H9 (cell line): Measurements from ENCODE around the gene GPATCH11. TPM values are rescaled to one million over a fixed set of nuclear protein-coding genes. Genes with fewer than 3 reads are reported as not detected.

Experiments
- DNase-seq: peaks from one replicate; pipeline ENCODE4 v3.0.0-alpha.2; 2017
- H2AFZ ChIP-seq: one replicate; pipeline ENCODE4 v1.6.1; 2013; ENCODE audit warnings: mild to moderate bottlenecking, low read length, control low read depth, moderate library complexity
- H2AK5ac ChIP-seq: 2 replicates; pipeline ENCODE4 v1.6.1; 2013; ENCODE audit warnings: low read length, control low read depth, mixed read lengths; ENCODE audit not compliant: insufficient read length
- H2BK120ac ChIP-seq: one replicate; pipeline ENCODE4 v1.6.1; 2013; ENCODE audit warnings: low read depth, mild to moderate bottlenecking, low read length, control low read depth, inconsistent platforms; ENCODE audit not compliant: poor library complexity, severe bottlenecking
- H2BK12ac ChIP-seq: 2 replicates; pipeline ENCODE4 v1.6.1; 2013; ENCODE audit warnings: low read length, control low read depth, mixed read lengths, low read depth; ENCODE audit not compliant: insufficient read length
- H2BK15ac ChIP-seq: 2 replicates; pipeline ENCODE4 v1.6.1; 2013; ENCODE audit warnings: low read depth, low read length, control low read depth
- H2BK20ac ChIP-seq: one replicate; pipeline ENCODE4 v1.6.1; 2013; ENCODE audit warnings: low read depth, mild to moderate bottlenecking, low read length, control low read depth, inconsistent platforms; ENCODE audit not compliant: poor library complexity, severe bottlenecking
- H2BK5ac ChIP-seq: 2 replicates; pipeline ENCODE4 v1.6.1; 2013; ENCODE audit warnings: low read length, control low read depth, mixed read lengths; ENCODE audit not compliant: insufficient read length
- H3K14ac ChIP-seq: 2 replicates; pipeline ENCODE4 v1.6.1; 2013; ENCODE audit warnings: low read length, control low read depth; ENCODE audit not compliant: insufficient read depth
- H3K18ac ChIP-seq: 2 replicates; pipeline ENCODE4 v1.6.1; 2013; ENCODE audit warnings: low read depth, mild to moderate bottlenecking, mixed read lengths, low read length, control low read depth; ENCODE audit not compliant: insufficient read length
- H3K23ac ChIP-seq: 2 replicates; pipeline ENCODE4 v1.6.1; 2013; ENCODE audit warnings: low read length, control low read depth, mixed read lengths, low read depth; ENCODE audit not compliant: insufficient read length
- H3K23me2 ChIP-seq: 2 replicates; pipeline ENCODE4 v1.6.1; 2013; ENCODE audit warnings: low read depth, mild to moderate bottlenecking, mixed read lengths, low read length, control low read depth; ENCODE audit not compliant: insufficient read length, poor library complexity, severe bottlenecking
- H3K27ac ChIP-seq: 2 replicates; pipeline ENCODE4 v1.5.1; 2013; ENCODE audit warnings: low read length, control low read depth, mixed read lengths, low read depth; ENCODE audit not compliant: insufficient read length
- H3K27me3 ChIP-seq: 2 replicates; pipeline ENCODE4 v1.6.1; 2013; ENCODE audit warnings: low read length, control low read depth, inconsistent platforms; ENCODE audit not compliant: insufficient read depth
- H3K4ac ChIP-seq: 2 replicates; pipeline ENCODE4 v1.6.1; 2013; ENCODE audit warnings: low read depth, mild to moderate bottlenecking, control low read depth, inconsistent platforms, low read length, moderate library complexity
- H3K4me1 ChIP-seq: 2 replicates; pipeline ENCODE4 v1.6.1; 2013; ENCODE audit warnings: low read length, control low read depth, inconsistent platforms; ENCODE audit not compliant: insufficient read depth
- H3K4me2 ChIP-seq: 2 replicates; pipeline ENCODE4 v1.6.1; 2013; ENCODE audit warnings: low read length, control low read depth, mixed read lengths; ENCODE audit not compliant: insufficient read length, insufficient read depth
- H3K56ac ChIP-seq: 2 replicates; pipeline ENCODE4 v1.6.1; 2013; ENCODE audit warnings: low read depth, mild to moderate bottlenecking, mixed read lengths, low read length, control low read depth; ENCODE audit not compliant: insufficient read length
- H3K79me1 ChIP-seq: 2 replicates; pipeline ENCODE4 v1.6.1; 2013; ENCODE audit warnings: low read depth, mild to moderate bottlenecking, moderate library complexity, low read length, control low read depth, inconsistent platforms; ENCODE audit not compliant: insufficient read depth, poor library complexity, severe bottlenecking
- H3K79me2 ChIP-seq: 2 replicates; pipeline ENCODE4 v1.6.1; 2013; ENCODE audit warnings: low read length, control low read depth, inconsistent platforms; ENCODE audit not compliant: insufficient read depth
- H3K9ac ChIP-seq: 2 replicates; pipeline ENCODE4 v1.6.1; 2013; ENCODE audit warnings: low read length, control low read depth, mixed read lengths; ENCODE audit not compliant: insufficient read length; ENCODE audit errors: extremely low read depth
- H3K9me3 ChIP-seq: one replicate; pipeline ENCODE4 v1.6.1; 2013; ENCODE audit warnings: low read depth, low read length, inconsistent platforms; ENCODE audit not compliant: control insufficient read depth
- H3T11ph ChIP-seq: one replicate; pipeline ENCODE4 v1.6.1; 2013; ENCODE audit warnings: mild to moderate bottlenecking, low read length, control low read depth, inconsistent platforms
- H4K20me1 ChIP-seq: one replicate; pipeline ENCODE4 v1.6.1; 2013; ENCODE audit not compliant: control insufficient read depth, insufficient read length, insufficient read depth
- H4K5ac ChIP-seq: 2 replicates; pipeline ENCODE4 v1.6.1; 2013; ENCODE audit warnings: low read depth, mild to moderate bottlenecking, mixed read lengths, low read length, control low read depth; ENCODE audit not compliant: insufficient read length
- H4K8ac ChIP-seq: replicated peaks from 2 replicates; pipeline ENCODE4 v1.6.1; 2013; ENCODE audit warnings: low read length, control low read depth, mixed read lengths, low read depth; ENCODE audit not compliant: insufficient read length
- H4K91ac ChIP-seq: 2 replicates; pipeline ENCODE4 v1.6.1; 2013; ENCODE audit warnings: low read depth, mild to moderate bottlenecking, moderate library complexity, mixed read lengths, low read length, control low read depth; ENCODE audit not compliant: insufficient read length
- H3K27ac Mint-ChIP-seq, 3 experiments: 2 replicates in 2 of 3; 3 replicates in 1 of 3; pipeline ENCODE4 v1.8.0; 2020 to 2021; ENCODE audit warnings: mixed read lengths in 3 of 3, mild to moderate bottlenecking in 1 of 3, moderate library complexity in 1 of 3
- H3K27me3 Mint-ChIP-seq: 2 replicates; pipeline ENCODE4 v1.8.0; 2021; ENCODE audit warnings: low read depth, mild to moderate bottlenecking, moderate library complexity, mixed read lengths
- H3K36me3 Mint-ChIP-seq, 3 experiments: 2 replicates in 2 of 3; 3 replicates in 1 of 3; pipeline ENCODE4 v1.8.0; 2020 to 2021; ENCODE audit warnings: low read depth in 3 of 3, mixed read lengths in 3 of 3; ENCODE audit not compliant: insufficient read depth in 1 of 3
- H3K4me1 Mint-ChIP-seq, 2 experiments: 2 replicates each; pipeline ENCODE4 v1.8.0; 2020; ENCODE audit warnings: mixed read lengths in 2 of 2
- H3K4me3 Mint-ChIP-seq, 2 experiments: 2 replicates in 1 of 2; 3 replicates in 1 of 2; pipeline ENCODE4 v1.8.0; 2020 to 2021; ENCODE audit warnings: mild to moderate bottlenecking in 2 of 2, mixed read lengths in 2 of 2, moderate library complexity in 1 of 2
- H3K9me3 Mint-ChIP-seq, 2 experiments: 2 replicates in 1 of 2; 3 replicates in 1 of 2; pipeline ENCODE4 v1.8.0; 2020; ENCODE audit warnings: mild to moderate bottlenecking in 2 of 2, mixed read lengths in 2 of 2, moderate library complexity in 1 of 2
- whole genome bisulfite sequencing: extraction: QIAGEN DNeasy Blood & Tissue Kit; methylation state at CpG from one replicate; pipeline ENCODE4 v1.1.7; 2013; ENCODE audit warnings: missing lambda C conversion rate, low lambda C conversion rate, mixed read lengths; ENCODE audit not compliant: insufficient read length; ENCODE audit errors: extremely low coverage; 5-methylcytosine and 5-hydroxymethylcytosine counted together
- total RNA-seq: library from RNA; stranded (reverse); gene quantifications from 2 replicates; pipeline ENCODE4 v1.2.1, GENCODE V29; 2021
- TF ChIP-seq, protein P1 (sequence below): fragments of 200-600 bp; sonication (generic); conservative IDR thresholded peaks from 3 replicates; pipeline ENCODE4 v1.8.0; 2021; ENCODE audit warnings: antibody characterized with exemption, mild to moderate bottlenecking

Gene GPATCH11
- total RNA-seq, 1 experiment from 2014 or later: 3.1 TPM

- H3K27me3 Mint-ChIP-seq: no peaks in the 10 kb centered on the region
- TF ChIP-seq, protein P1, sequence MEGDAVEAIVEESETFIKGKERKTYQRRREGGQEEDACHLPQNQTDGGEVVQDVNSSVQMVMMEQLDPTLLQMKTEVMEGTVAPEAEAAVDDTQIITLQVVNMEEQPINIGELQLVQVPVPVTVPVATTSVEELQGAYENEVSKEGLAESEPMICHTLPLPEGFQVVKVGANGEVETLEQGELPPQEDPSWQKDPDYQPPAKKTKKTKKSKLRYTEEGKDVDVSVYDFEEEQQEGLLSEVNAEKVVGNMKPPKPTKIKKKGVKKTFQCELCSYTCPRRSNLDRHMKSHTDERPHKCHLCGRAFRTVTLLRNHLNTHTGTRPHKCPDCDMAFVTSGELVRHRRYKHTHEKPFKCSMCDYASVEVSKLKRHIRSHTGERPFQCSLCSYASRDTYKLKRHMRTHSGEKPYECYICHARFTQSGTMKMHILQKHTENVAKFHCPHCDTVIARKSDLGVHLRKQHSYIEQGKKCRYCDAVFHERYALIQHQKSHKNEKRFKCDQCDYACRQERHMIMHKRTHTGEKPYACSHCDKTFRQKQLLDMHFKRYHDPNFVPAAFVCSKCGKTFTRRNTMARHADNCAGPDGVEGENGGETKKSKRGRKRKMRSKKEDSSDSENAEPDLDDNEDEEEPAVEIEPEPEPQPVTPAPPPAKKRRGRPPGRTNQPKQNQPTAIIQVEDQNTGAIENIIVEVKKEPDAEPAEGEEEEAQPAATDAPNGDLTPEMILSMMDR: no peak
- no peak overlapping the region for H3K56ac ChIP-seq
- H3K23ac ChIP-seq: no peak overlapping the region
- H3K9ac ChIP-seq: no peak overlapping the region
- H2BK12ac ChIP-seq: no peak overlapping the region
- no peaks in the 10 kb centered on the region for H3K4me1 Mint-ChIP-seq
- H4K8ac ChIP-seq: no peak overlapping the region
- H3K4ac ChIP-seq: no peak overlapping the region
- no CpG with 5 or more reads among the region's 5 CpGs for WGBS
- H4K91ac ChIP-seq: no peak overlapping the region
- H3K79me1 ChIP-seq: no peaks in the 10 kb centered on the region
- no peak overlapping the region for H2BK20ac ChIP-seq
- no peak overlapping the region for H2BK120ac ChIP-seq
- no peak overlapping the region for H3K4me2 ChIP-seq
- no peak overlapping the region for H3K14ac ChIP-seq
- H2BK5ac ChIP-seq: no peak overlapping the region
- no peak overlapping the region for H3K4me3 Mint-ChIP-seq
- no peaks in the 10 kb centered on the region for H3K27me3 ChIP-seq
- no peaks in the 10 kb centered on the region; a peak in 2 of 7 replicates for H3K36me3 Mint-ChIP-seq
- DNase-seq: no peak
- no peaks in the 10 kb centered on the region for H3K4me1 ChIP-seq
- no peak overlapping the region for H3K18ac ChIP-seq
- no peak overlapping the region for H2AK5ac ChIP-seq
- no peaks in the 10 kb centered on the region for H3K9me3 ChIP-seq
- no peak overlapping the region for H4K5ac ChIP-seq
- H3K27ac Mint-ChIP-seq: no peak overlapping the region
- H2AFZ ChIP-seq: no peak overlapping the region
- no peaks in the 10 kb centered on the region for H3K9me3 Mint-ChIP-seq
- H3K27ac ChIP-seq: no peak overlapping the region
- H3T11ph ChIP-seq: no peak overlapping the region
- no peaks in the 10 kb centered on the region for H3K79me2 ChIP-seq
- H3K23me2 ChIP-seq: no peaks in the 10 kb centered on the region
- H4K20me1 ChIP-seq: no peaks in the 10 kb centered on the region
- no peak overlapping the region for H2BK15ac ChIP-seq
These were observed 7.6 kb downstream of the GPATCH11 start for GRCh38 chr2:37091873-37092272.
